Activated CD4-positive, alpha-beta T cell treated with anti-CD3 and anti-CD28 coated beads, Interleukin-2, Interleukin-6, amounts not matched to agents 100 ng/mL and 50 ng/mL, durations not matched to agents 16 hours and 8 hours (primary cell): ENCODE measurements around the gene ACKR3.

ENCODE experiments used
- DNase-seq: peaks from one replicate; pipeline ENCODE4 v3.0.0-alpha.2; 2020

The ACKR3 gene

DNA sequence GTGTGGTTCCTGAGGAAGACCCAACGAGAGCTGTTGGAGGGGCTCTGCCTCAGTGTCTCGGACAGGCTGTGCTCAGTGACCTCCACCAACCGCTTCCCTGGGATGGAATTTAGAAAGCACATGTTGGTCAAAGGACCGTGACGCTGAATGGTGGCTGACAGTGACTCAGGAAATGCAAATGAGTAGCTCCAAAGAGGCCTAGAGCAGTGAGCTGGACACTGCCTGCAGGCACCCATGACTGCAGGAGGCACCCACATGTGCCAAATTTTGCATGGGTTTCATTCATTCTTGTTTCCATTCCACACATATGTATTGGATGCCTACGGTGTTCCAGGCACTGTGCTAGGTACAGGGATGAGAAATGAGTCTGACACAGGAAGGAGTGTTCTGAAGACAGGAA, 46.4 kb downstream of the ACKR3 start:
- DNase-seq: no peak

DNA sequence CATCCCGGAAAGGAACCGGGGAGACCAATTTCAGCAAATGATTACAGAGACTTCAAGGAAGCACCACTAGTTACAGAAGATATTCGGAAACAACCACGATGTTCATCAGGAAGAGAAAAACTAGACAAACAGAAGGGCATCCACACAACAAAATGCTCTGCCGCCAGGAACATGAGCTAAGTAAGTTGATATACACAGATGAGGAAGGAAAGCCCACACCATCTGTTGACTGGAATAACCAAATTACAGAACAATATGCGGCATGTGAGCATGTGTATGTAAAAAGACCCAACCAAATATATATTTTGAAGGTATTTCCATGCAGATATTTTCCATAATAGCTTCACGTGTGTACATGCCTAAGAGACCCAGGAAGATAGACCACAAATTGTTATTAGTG, 47.0 kb downstream of the ACKR3 start:
- no peak for DNase-seq

DNA sequence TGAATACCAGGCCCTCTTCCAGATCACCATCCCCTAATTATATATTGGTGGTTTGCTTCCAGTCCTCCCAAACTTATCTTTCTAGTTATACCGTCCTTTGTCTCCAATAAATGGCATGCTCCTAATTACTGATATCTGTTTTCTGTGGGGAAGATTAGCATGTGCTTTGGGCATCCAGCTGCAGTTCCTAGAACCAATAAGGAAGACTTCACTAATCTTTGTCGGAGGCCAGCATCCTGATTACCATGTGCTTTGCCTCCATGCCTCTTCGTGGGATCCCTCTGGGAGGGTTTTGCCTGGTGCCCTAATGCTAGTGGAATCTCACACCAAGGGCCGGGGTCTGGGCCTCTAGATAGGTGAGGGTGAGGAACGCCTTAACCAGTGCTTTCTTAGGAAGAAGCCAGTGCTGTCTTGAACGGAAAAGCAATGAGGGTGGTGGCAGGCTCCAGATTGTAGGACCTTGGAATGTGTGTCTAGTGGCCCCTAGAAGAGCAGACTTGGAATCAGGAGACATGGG, 47.7 kb downstream of the ACKR3 start:
- DNase-seq: no peak

DNA sequence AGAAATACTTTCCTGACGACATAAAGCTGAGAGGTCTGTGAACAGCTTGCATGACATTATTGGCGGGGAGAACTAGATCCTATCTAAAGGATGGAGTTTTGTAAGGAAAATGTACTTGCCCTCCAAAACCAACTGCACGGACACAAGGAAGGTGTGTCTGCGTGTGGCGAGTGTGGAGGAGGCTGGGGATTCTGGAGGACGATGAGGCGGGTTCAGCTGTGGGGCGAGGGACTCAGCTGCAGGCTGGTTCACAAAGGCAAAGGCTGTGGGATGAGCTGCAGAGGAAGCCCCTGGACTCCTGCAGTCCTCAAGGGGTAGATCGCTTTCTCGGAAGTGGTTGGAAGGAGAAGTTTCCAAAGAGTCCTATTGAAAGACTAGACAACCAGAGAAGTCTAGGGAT, 48.2 kb downstream of the ACKR3 start:
- DNase-seq: no peak

DNA sequence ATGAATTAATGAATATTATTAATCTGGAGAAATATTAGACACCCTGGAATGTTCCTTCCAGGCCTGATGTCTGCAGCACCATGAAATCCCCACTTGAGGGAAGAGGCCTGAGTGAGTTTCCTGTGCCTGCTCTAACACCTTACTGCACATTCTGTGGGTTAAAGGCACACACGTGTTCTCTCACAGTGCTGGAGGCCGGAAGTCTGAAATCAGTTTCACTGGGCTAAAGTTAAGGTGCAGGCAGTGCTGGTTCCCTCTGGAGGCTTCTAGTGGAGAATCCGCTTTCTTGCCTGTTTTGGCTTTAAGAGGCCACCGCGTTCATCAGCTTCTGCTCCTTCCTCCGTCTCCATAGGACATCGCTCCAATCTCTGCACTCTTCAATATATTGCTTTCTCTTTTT, 48.7 kb downstream of the ACKR3 start:
- no peak for DNase-seq

DNA sequence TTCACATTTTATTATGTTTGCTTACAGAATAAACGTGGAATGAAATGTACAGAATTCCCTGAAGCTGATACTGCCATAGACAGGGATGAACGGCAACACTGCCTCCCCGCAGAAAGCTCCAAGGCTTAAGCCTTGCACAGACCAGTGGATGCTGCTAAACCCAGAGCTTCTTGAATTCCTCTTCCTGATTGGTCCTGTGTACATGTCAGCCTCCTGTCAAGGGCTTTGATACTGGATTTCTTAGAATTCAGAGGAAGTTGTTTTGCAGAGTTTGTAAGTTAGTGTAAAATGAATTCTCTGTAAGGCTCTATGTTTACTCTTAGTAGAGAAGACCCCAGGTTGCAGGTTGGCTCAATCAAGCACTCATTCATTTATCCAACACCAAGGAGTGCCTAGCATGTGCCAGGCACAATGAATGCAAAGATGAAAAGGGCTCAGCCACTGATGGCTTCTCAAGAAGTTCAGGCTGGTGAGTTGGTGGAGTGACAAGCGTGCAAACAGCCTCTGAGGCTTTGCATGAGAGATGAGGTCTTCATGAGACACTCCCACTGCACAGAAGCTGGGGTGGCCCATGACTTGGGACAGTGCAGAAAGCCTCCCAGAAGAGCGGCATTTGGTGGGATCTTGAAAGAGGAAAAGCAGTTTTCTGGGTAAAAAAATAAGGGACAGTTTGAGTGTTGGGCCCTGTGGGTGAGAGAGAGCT, 50.4 kb downstream of the ACKR3 start:
- DNase-seq: no peak

DNA sequence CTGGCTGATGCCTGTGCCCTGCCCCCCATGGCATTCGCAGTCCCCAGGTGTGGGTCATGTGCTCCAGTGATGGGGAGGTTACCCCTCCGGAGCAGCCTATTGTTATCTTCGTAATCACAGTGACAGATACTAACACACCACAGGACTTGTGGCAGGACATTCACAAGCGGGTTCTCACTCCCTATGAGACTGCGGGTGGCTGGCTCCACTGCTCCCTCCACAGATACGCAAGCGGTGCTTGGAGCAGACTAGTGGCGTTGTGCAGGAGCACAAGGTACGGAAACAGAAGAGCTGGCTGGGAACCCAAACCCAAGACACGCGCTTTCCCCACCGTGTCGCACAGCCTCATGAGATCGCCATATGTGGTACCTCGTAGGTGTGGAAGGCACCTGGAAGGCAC, 52.2 kb downstream of the ACKR3 start:
- DNase-seq: no peak

DNA sequence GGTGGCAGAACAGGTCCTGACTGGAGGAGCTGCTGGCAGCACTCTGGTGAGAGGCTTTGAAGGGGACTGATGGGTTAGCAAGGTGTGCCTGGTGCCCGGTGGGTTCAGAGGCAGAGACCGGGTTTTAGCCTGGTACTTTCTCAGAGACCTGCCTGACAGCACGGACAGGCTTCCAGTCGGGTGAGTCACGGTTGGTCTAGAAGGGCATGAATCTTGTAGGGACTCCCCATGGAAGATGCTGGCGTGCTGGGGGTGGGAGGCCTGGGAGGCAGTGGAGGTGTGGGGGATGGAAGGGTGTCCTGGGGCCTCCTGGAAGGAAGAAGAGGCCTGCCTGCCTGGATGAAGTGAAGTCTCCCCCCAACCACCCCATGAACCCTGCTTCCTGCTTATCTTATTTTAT, 52.6 kb downstream of the ACKR3 start:
- DNase-seq: no peak

DNA sequence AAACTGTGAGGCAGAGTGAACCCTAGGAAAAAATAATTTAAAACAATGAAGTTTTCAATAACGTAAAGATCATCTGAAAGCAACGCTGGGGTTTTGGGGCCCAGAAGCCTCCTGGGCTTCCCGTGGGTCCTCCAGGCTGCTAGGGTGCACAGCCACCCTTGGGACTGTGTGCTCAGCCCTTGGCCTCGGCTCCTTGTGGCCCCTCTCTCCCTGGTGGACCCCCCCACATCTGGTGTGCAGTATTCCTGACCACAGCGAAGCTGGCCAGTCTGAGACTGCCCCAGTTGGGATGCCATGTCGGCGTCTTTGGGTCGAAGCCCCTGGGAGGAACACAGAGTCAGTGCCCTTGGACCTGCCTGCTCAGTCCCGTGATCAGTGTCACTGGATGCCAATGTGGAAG, 53.0 kb downstream of the ACKR3 start:
- DNase-seq: no peak

DNA sequence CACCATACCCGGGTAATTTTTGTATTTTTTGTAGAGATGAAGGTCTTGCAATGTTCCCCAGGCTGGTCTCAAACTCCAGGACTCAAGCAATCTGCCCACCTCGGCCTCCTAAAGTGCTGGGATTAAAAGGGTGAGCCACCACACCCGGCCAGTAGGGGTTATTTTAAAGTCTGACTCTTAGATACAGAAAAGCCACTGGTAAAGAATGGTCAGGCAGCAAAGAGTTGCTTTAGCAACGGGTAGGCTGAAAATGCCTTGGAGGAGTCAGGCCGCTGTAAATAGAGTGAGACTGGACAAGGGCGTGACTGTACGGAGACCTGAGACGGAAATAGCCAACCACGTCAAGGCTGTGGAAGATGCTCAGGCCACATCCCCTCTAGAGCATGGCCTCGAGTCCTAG, 54.2 kb downstream of the ACKR3 start:
- no peak for DNase-seq

DNA sequence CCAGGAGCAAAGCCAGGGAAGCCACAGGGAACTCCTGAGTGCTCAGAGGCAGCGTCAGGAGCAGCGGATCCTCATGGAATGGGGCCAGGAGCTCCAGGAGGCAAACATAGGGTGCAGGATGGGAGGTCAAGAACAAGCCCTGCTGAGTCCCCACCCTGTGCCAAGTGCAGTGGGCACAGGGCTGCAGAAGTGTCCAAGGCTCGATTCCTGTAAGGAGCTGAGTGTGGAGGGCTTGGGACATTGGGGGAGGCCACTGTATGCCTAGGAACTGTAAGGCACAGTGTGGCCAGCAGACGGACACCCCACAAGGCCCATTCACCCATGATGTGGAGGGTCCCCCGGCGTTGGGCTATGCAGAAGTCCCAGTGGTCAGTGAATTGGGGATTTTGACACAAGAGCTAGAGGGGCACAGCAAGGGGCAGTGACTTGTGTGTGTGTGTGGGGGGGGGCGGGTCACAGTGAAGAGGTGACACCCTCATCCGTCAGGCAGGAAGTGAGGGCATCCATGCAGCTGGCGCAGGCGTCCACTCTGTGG, 55.6 kb downstream of the ACKR3 start:
- DNase-seq: no peak

DNA sequence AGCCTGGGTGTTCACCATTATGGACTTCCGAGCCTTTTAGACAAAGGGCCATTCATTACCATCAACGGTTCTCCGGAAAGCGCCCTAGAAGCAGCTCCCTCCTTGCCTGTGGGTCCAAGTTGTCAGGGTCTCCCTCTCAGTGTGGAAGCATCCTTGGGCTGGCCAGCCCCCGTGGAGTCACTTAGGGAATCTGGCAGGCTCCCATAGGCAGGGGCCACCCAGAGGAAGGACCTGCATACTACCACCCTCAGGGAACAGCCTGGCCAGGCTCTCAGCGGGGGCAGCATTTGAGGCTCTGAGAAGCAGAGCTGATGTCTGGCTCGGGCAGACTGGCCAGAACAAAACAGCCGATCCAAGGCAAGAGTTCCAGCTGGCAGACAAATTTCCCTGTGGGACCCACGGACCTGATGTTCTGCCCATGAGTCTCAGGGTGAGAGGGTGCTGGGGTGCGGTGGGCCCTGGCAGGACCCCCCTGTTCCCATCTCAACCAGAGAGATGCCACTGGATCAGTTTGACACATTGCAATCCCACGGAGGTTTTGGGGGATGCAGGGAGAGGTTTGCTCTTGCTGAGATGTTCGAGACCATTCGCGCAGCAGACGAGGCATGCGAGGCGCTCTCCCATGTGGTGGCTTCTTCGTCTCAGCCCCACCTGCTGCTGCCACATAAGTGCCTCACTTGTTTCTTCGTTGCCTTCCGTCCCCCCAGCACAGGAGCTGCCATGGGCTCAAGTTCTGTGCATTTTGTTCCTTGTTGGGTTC, 56.9 kb downstream of the ACKR3 start:
- no peak for DNase-seq

DNA sequence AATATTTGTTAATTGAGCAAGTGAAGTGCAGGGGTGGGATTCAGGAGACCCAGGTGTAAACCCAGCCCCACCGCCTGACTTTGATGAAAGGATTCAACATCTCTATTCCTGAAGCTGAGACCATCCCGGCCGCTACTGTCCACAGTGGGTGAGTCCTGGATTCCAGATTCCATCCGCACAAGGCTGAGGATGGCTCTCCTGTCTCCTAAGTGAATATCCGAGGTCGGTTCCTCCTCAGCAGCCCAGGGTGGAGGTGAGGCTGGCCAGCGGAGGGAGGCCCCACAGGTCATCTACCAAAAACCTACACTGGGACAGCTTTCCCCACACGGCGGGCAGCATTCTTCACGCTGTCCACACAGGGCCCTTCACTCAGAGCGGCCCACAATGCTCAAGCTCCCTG, 57.6 kb downstream of the ACKR3 start:
- DNase-seq: no peak

DNA sequence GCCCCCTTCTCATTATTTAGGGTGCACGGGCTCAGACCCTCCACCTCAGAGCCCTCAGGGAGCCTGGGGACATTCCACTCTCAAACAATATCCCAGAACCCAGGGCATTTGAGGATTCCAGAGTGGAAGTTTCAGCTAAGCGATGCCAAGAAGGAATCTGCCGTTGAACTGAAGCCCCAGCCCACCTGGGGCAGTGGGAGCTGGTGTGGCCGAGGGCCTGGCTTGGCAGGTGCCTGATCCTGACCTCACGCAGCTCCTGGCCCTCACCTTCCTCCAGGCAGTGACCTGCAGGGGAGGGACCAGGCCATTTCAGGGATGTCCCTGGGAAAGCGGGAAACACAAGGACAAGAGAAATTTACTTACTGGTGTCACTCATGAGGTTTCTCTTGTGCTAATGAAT, 58.2 kb downstream of the ACKR3 start:
- no peak for DNase-seq

DNA sequence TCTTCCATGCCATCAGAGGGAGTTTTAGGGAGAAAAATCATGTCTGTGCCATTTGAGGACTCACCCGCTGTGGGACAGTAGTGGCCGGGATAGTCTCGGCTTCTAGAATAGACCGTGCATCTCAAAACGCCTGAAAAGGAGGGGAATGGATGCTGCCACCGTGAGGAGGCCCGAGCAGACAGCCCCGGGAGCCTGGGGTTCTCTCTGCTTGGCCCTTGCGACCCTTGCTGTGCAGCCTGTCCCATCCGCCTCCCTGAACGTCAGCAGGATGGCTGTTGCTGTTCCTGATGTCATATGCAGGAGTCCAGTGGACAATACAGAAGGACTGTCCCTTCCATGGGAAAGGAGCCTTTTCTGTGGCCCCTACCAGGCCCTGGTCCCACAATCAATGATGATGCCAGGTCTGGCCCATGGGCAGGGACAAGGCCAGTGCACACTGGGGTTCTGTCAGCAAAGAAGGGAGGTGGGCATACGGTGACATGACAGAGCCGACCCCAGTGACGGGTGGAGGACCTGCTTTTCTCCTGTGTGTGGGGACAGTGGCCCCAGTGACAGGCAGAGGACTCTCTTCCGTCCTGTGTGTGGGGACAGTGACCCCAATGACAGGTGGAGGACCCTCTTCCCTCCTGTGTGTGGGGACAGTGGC, 58.8 kb downstream of the ACKR3 start:
- no peak for DNase-seq

DNA sequence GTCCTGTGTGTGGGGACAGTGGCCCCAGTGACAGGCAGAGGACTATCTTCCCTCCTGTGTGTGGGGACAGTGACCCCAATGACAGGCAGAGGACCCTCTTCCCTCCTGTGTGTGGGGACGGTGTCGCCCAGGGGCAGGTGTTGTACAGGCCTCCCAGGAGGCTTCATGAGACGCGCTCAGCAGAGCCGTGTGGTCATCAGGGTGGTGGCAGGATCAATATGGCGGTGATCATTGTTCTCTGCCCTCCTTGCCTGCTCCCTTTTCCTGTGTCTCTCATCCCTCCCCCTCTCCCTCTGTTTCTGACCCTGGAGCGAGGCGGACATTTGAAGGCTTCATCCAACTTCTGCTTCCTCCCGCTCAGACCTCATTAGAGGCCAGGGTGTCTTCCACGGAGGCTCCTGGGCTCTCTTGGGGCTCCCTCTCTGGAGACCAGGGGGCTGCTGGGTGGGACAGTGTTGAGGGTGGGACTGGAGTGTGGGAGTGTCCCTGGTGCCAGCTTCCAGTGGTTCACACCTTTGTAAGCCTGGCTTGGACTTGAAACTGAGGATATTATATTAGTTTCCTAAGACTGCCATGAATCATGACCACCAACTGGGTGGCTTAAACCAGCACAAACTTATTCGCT, 59.5 kb downstream of the ACKR3 start:
- no peak for DNase-seq

DNA sequence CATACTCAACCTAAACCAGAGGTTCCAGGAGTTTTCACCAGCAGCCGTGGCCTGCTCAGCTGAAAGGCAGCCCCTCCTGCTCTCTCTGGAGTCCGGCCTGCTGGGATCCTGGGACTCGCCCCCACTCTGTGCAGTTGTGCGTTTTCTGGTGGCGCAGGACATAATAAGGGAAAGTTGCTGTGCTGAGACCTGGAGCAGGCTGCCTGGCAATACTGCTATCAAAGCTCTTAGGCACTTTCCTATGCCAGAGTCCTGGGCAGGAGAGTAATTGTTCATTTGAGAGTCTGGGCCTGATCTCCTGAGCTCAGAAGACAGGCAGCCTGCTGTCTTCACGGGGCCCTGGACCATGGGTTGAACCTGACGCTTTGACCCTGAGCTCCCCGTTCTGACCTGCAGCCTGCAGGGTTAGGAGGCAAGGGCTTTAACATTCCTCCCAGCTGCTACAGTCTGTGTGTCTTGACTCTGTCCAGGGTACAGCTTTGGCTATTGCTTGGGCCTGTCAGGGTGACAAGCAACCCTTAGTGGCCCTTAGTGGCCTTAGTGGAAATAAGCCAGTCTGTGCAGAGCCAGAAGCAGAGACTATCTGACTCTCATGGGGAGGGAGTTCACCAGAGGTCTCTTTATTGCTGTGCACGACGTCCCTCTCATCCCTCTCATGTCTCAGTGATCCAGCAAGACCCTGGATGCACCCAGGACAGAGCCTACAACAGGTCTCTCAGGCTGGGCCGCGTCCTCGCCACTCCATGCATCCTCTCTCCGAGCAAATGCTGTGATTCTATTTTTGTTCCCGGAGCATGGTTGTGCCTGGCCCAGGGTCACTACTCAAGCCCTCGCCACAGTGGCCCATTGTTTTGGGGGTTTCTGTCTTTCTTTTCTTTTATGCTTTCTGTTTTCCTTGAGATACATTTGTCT, 60.6 kb downstream of the ACKR3 start:
- no peak for DNase-seq

DNA sequence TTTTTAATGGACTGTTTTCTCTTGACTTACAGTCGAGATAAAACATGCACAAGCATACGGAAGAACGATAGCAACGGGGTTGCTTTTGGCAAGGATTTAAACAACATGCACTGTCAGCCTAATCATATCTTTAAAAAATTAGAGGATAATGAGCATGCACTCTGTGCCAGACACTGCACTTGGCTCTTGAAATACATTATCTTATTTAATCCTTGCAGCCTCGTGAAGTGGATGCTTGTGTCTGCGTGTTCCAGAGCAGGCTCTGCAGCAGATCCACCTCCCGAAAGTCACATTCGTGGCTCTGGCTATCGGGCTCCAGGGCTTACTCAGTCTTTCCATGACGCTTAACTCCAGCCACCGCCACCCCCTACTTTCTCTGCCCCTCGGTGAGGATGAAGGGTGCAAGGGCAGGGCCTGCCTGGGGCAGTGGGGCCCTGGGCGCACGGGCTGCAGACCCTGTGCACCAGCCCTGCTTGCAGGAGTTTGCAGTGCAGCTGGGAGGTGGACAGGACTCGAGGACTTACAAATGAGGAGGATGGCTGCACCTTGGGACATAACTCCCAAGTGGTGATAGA, 61.7 kb downstream of the ACKR3 start:
- no peak for DNase-seq

DNA sequence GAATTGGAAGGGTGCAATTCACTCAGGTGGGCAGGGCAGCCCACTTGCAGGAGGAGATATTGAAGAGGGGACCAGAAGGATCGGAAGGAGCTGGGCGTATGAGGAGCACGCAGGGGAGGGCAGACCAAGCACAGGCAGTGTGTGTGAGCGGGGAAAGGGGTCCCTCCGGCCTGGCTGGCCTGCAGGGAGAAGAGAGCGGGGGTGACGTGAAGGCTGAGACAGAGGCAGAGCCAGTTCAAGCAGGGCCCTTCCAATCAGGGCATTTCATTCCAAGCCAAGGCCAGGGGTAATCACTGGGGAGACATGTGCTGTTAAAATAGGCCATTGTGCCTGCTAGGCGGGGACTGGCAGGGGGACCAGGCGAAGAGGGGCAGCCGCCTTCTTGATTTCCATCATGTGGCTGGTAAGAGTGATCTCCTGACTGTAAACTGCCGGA, 62.2 kb downstream of the ACKR3 start:
- DNase-seq: no peak
